HG03469 (cell line): Measurements from ENCODE around the gene PAPSS2.
"Not testable (repeated sequence)": the region's sequence is repeated elsewhere in the genome, so short reads cannot be mapped to it uniquely, and the experiment has no call there.

Experiments
- ATAC-seq: cut with Tn5 transposase; IDR thresholded peaks from one replicate; pipeline ENCODE4 v1.9.1; 2021; ENCODE audit warnings: mild to moderate bottlenecking, moderate library complexity, moderate number of reproducible peaks; ENCODE audit not compliant: unreplicated experiment

The PAPSS2 gene

DNA sequence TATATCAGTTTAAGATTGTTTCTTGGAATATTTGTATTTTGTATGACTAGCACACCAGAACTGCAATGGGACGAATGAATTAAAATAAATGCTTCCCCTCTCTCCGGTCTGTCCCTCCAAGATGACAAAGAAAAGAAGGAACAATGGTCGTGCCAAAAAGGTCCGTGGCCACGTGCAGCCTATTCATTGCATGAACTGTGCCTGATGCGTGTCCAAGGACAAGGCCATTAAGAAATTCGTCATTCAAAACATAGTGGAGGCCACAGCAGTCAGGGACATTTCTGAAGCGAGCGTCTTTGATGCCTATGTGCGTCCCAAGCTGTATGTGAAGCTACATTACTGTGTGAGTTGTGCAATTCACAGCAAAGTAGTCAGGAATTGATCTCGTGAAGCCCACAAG, 17.2 kb upstream of the PAPSS2 start:
- no peak for ATAC-seq

GRCh38 chr10:87642988-87643387, 16.7 kb upstream of the PAPSS2 start:
- no peak for ATAC-seq

DNA sequence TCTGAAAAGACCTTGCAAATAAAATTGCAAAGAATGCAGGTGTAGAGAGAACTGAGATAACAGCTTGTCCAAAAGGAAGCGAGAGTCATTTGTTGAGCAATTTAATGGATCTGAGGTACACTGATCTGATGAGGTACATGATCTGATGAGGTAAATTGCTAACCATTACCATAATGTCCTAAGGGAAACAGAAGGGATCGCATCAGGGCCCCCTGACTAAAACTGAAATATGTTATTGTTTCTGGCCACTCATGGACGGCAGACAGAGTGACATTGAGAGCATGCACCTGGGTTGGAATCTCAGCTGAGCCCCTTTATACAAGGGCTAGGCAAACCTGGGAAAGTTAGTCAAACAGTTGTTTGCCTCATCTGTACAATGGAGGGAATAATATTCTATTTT, 15.8 kb upstream of the PAPSS2 start:
- ATAC-seq, result no peak

- ATAC-seq, result not testable (repeated sequence)
Measured at GRCh38 chr10:87644500-87644899, 15.2 kb upstream of the PAPSS2 start.

- no peak for ATAC-seq
Measured at GRCh38 chr10:87646192-87646909, 13.3 kb upstream of the PAPSS2 start.

GRCh38 chr10:87646935-87647334, 12.7 kb upstream of the PAPSS2 start:
- no peak for ATAC-seq

DNA sequence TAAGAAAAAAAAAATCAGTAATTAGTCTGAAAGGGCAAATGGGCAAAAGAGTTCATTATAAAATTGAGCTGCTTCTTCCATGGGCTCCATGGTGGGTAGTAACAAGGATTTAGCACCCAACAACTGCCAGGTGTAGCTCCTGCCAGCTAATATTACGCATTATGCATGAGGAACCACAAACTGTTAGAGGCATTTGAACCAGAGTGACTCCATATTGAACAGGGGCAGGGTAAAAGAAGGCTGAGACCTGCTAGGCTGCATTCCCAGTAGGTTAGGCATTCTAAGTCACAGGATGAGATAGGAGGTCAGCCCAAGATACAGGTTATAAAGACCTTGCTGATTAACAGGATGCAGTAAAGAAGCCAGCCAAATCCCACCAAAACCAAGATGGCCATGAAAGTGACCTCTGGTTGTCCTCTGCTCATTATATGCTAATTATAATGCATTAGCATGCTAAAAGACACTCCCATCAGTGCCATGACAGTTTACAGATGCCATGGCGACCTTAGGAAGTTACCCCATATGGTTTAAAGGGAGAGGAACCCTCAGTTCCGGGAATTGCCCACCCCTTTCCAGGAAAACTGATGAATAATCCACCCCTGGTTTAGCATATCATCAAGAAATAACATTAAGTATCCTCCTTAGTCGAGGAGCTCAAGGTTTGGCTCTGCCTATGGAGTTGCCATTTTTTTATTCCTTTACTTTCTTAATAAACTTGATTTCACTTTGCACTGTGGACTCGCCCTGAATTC, 8.7 kb upstream of the PAPSS2 start:
- no peak for ATAC-seq

- no peak for ATAC-seq
Measured at GRCh38 chr10:87651801-87652200, 7.9 kb upstream of the PAPSS2 start.

GRCh38 chr10:87652261-87652660, 7.4 kb upstream of the PAPSS2 start:
- ATAC-seq, result no peak

- ATAC-seq, result no peak
Measured at GRCh38 chr10:87654212-87654611, 5.5 kb upstream of the PAPSS2 start.

DNA sequence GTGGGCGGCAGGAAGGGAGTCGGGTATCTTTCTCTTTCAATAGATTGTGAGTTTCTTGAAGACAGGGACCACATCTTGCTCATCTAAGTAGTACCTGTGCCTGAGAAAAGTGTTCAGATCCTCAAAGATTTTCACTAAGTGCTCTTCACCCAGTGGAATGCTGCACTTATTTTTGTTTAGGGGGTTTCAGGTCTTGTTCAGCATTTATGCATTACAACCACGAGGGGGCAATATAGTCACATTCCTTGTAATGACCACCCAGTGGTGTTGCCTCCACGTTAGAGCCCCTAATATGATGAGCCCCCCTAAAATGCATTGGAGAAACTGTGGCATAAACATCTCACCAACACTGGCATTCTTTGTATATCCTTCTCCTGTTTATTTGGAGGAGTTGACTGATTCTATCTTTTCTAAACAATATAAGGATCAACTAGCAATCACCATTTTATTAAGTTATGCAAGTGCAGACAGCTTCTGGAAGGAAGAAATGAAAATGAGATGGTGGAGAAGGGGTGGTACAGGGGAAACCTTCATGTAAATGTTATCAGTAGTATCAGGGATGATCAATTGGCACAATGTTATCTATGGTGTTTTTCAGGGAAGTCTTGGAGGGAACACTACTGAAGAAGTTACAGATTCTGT, 3.1 kb upstream of the PAPSS2 start:
- ATAC-seq, result no peak

DNA sequence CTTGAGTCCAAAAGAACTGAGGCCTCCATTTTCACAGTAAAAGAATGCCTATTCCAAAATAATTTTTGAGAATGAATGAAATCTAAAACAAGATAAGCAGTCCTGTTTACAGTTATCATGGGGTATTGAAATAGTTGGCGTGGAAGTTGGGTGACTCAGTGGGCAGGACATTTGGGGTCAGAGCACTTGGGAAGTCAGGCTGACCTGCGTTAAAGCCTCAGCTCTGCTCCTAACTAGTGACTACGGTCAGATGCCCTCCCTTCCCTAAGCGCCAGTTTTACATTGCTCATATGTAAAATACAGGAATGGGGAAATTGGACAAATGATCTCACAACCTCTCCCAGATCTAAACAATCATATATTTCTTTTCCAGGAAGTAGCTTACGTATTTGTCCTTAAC, 2.3 kb upstream of the PAPSS2 start:
- no peak for ATAC-seq

DNA sequence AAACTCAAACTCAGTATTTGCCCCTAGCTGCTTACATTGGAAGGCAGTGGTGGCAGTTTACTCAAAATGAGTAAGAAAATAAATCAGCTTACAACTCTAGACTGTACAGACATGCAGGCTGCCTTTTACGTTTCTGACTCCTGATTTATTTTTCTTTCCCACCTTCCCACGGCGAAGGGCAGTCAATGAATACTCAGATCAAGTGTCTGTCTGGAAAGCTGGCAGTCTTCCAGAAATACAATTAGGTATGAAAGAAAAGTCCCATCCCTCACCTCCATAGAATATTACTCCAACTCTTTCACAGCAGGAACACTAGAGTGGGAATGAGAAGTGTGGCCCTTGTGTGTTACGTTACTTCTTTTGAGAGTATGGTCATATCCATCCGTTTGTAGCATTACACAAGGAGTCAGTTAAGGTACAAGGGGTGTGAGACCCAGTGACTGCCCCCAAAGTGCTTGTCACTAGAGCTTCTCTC, 1.3 kb upstream of the PAPSS2 start:
- ATAC-seq, result no peak

DNA sequence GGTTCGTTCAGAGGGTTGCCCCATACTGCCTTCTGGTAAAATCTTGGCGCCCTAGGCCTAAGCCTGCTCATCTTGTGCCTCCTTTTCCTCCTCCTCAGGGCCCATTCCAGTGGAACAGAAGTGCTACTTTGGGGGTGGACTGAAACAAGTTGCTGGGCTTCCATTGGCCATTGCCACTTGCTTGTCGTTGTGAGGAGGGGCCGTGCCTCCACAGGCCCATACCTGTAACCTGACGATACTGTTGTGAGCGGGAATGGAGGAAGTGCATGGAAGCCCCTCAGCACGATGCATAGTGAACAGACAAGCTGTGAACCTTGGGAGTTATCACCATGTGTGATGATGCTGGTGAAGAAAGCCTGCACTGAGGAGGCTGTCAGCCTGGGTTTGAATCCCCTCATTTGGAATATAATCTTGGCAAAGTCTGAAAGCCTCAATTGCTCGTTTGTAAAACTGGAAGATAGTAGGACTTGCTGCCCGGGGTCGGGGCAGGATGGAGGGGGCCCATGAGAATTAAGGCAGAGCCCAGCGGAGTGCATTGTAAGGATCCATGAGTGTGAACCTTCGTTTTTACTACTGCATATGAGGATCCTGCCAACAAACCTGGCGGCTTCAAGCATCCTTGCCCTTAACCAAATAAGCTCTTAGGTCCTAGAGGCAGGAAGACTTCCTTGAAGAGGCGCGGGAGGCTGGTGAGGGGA, 671 bp upstream of the PAPSS2 start:
- ATAC-seq, result no peak

DNA sequence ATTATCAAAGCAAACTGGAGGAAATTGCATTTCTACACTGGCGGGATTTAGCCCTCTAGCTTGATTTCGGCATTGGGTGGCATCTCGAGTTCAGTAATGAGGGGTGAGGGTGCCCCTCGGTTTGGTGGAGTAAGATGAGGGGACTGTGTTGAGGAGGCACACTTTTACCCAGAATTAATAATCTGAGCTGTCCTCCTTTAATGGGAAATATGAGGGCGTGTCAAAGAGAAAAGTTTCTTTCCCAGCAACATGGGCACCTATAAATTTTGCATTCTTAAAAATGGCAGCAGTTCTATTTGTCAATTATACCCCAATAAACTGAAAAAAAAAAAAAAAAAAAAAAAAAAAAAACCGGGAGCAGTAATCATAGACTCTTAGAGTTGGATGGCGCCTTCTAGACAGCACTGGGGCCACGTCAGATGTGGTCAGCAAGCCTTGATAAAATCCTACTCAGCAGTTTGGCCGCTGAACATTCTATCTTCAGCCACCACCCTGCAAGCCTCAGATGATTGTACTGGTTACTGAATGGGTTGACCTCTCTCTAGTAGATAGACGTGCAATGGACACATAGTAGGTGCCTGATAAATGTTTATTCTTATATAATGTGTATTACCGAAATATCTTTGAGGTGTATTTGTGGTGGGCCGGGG, 931 bp downstream of the PAPSS2 start:
- no peak for ATAC-seq

- ATAC-seq, result no peak
Measured at GRCh38 chr10:87661861-87662785, 2.4 kb downstream of the PAPSS2 start.

DNA sequence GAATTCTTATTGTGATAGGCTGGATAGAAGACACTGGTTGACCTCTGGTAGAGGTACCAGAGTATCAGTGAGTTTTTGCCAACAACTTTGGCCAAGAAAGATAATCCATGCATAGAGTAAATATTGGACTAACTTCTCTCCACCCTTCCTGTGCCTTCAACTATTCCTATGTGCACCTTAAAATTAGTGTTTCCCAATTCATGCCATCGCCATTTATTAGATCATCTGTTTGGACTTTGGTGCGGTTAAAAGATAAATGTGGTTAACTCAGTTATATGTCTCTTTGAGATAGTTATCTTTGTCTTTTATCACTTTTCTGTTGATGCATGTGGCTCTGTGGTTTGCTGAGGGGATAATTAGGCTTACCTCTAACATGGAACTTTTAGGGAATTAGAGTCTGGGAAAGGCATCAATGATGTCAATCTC, 4.6 kb downstream of the PAPSS2 start:
- ATAC-seq, result no peak

GRCh38 chr10:87667493-87667892, 7.8 kb downstream of the PAPSS2 start:
- no peak for ATAC-seq

GRCh38 chr10:87668324-87669074, 8.8 kb downstream of the PAPSS2 start:
- no peak for ATAC-seq
